Measurements from ENCODE around the gene FSHR.

GRCh38 chr2:48984922-48985321 is 169.4 kb downstream of the FSHR start:
- TF ChIP-seq, protein P1, sequence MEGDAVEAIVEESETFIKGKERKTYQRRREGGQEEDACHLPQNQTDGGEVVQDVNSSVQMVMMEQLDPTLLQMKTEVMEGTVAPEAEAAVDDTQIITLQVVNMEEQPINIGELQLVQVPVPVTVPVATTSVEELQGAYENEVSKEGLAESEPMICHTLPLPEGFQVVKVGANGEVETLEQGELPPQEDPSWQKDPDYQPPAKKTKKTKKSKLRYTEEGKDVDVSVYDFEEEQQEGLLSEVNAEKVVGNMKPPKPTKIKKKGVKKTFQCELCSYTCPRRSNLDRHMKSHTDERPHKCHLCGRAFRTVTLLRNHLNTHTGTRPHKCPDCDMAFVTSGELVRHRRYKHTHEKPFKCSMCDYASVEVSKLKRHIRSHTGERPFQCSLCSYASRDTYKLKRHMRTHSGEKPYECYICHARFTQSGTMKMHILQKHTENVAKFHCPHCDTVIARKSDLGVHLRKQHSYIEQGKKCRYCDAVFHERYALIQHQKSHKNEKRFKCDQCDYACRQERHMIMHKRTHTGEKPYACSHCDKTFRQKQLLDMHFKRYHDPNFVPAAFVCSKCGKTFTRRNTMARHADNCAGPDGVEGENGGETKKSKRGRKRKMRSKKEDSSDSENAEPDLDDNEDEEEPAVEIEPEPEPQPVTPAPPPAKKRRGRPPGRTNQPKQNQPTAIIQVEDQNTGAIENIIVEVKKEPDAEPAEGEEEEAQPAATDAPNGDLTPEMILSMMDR (conservative IDR thresholded peaks at IDR 0.05; ENCODE audit: low read length): no peak
- TF ChIP-seq EZH2phosphoT487 (IDR thresholded peaks at IDR 0.05; ENCODE audit: borderline replicate concordance): no peak
